Gastroesophageal sphincter (tissue), 4 donors: ENCODE results near the gene CENPT. TPM values are rescaled to one million over a fixed set of nuclear protein-coding genes. Genes with fewer than 3 reads are reported as not detected.

Experiments used
- ATAC-seq: fragments of 150-250 bp; one replicate; pipeline ENCODE4 v1.9.1; 2016; ENCODE audit warnings: mild to moderate bottlenecking, moderate library complexity
- H3K27ac ChIP-seq, 4 donors: fragments of 200-600 bp; sonication (generic) in 3 of 4; 1 replicate in 3 of 4; 2 replicates in 1 of 4; pipeline ENCODE4 v1.5.1; 2016 to 2019
- H3K27me3 ChIP-seq: fragments of 200-600 bp; sonication (generic); one replicate; pipeline ENCODE4 v1.5.1; 2019
- H3K36me3 ChIP-seq, 2 donors: fragments of 200-600 bp; sonication (generic); one replicate each; pipeline ENCODE4 v1.5.1; 2019; ENCODE audit warnings: control low read depth in 1 of 2
- H3K4me1 ChIP-seq, 3 donors: fragments of 200-600 bp; sonication (generic); 1 replicate in 2 of 3; 2 replicates in 1 of 3; pipeline ENCODE4 v1.5.1; 2016 to 2019; ENCODE audit warnings: control low read depth in 2 of 3
- H3K4me3 ChIP-seq, 2 donors: fragments of 200-600 bp; sonication (generic); one replicate each; pipeline ENCODE4 v1.5.1; 2019; ENCODE audit warnings: mild to moderate bottlenecking in 1 of 2, moderate library complexity in 1 of 2
- H3K9me3 ChIP-seq, 3 donors: fragments of 200-600 bp; sonication (generic); one replicate each; pipeline ENCODE4 v1.5.1; 2017 to 2019; ENCODE audit warnings: control low read depth in 2 of 3
- CTCF ChIP-seq, 4 experiments: fragments of 200-600 bp in 2 of 4; fragments of 450-650 bp in 2 of 4; sonication (generic) in 1 of 4; IDR thresholded peaks; one replicate each; pipeline ENCODE4 v1.5.1; 2017 to 2019; ENCODE audit warnings: antibody characterized with exemption in 4 of 4, mild to moderate bottlenecking in 2 of 4, moderate library complexity in 2 of 4
- EP300 ChIP-seq: sonication (generic); formaldehyde crosslinking; IDR thresholded peaks from one replicate; pipeline ENCODE4 v1.6.1; 2017; ENCODE audit warnings: antibody characterized with exemption, mild to moderate bottlenecking
- POLR2A ChIP-seq, 2 donors: fragments of 450-650 bp; IDR thresholded peaks; one replicate each; pipeline ENCODE4 v1.6.1; 2017; ENCODE audit warnings: antibody characterized with exemption in 2 of 2, mild to moderate bottlenecking in 2 of 2, moderate library complexity in 1 of 2
- POLR2AphosphoS5 ChIP-seq: sonication (generic); formaldehyde crosslinking; IDR thresholded peaks from one replicate; pipeline ENCODE4 v1.6.1; 2017; ENCODE audit warnings: antibody characterized with exemption
- WGBS, 2 donors: methylation state at CpG; one replicate each; pipeline ENCODE4 v1.1.5; 2018; ENCODE audit warnings: low coverage in 1 of 2; 5-methylcytosine and 5-hydroxymethylcytosine counted together
- total RNA-seq, 4 donors: library from RNA; depleted of rRNA; stranded (reverse); fragments of >200 nt; gene quantifications; one replicate each; pipeline ENCODE4 v1.1.0, GENCODE V29; 2016

CENPT gene
- total RNA-seq, 4 donors from 2014 or later = 15.4 to 44.2 (median 35.3) TPM

DNA sequence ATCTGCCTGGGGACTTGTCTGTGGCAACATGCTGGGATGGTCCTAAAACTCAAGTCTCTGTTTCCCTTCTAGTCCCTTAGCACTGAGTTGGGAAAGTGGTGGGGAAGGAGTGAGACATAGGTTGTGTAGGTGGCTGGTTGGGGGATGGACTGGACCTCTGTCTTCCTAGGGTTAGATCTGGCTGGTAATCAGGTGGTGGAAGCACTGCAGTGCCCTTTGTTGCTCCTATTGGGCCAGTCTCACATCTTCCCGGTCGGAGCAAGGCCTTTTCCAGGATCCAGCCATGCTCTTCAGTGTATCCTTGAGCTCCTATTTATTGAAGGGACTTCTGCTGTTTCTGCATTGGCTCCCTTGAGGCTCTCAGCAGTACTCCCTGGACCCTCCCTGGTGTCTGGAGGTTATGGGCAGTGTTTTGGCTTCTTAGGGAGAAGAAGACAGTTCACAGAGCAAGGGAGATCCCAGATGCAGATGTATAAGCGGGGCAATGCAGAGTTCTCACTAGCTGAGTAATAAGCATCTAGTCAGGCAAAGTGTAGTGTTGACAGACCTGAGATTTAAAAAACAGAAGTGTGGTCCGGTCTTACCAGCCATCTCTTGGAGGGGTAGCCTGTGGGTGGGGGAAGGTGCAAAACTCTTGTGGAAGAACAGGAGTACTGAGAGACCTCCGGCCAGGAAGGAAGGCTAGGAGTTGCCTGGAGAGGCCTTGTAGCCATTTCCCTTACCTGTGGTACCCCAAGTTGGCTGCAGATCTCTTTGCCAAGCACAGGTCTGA lies 2.0 kb downstream of the CENPT start:
- TF ChIP-seq POLR2A (IDR thresholded peaks at IDR 0.05) (no peak), POLR2AphosphoS5 (no peak), EP300 (no peak), CTCF (IDR thresholded peaks at IDR 0.05) (no peak)
- WGBS, 2 donors = 0 to 34% methylated on average over 1 to 4 of the region's 5 CpGs
- peak overlapping the region; percentile 74 to 97 for H3K4me3 ChIP-seq
- no peaks in the 10 kb centered on the region for H3K27me3 ChIP-seq
- ATAC-seq = no peak
- H3K27ac ChIP-seq = peak overlapping the region; percentile 11 to 100 (median 97)
- no peaks in the 10 kb centered on the region for H3K9me3 ChIP-seq
- H3K4me1 ChIP-seq = peaks cover 6 to 77% (median 39%) of the 10 kb centered on the region in 3 donors
- no peaks in the 10 kb centered on the region for H3K36me3 ChIP-seq

GRCh38 chr16:67844497-67844896 lies 3.0 kb downstream of the CENPT start:
- H3K4me1 ChIP-seq = peaks cover 6 to 68% (median 39%) of the 10 kb centered on the region in 3 donors
- H3K36me3 ChIP-seq = no peaks in the 10 kb centered on the region
- peak overlapping the region in 1 of 2 donors; percentile 84 for H3K4me3 ChIP-seq
- WGBS, 2 donors = 21 to 26% methylated on average over 2 to 4 of the region's 4 CpGs
- no peaks in the 10 kb centered on the region for H3K27me3 ChIP-seq
- no peaks in the 10 kb centered on the region for H3K9me3 ChIP-seq
- H3K27ac ChIP-seq = peak overlapping the region in 3 of 4 donors; percentile 99 to 100 (median 100)
- TF ChIP-seq POLR2A (IDR thresholded peaks at IDR 0.05) (no peak), CTCF (IDR thresholded peaks at IDR 0.05) (peak in 3 of 4 experiments; percentile 9 to 51 (median 44))
- ATAC-seq = no peak

- WGBS, 2 donors = 3% methylated on average over 6 of the region's 11 CpGs; no CpG with 5 or more reads in 1 of the 2 donors
- H3K4me3 ChIP-seq = peak overlapping the region; percentile 81 to 84
- no peak for ATAC-seq
- H3K27ac ChIP-seq = peak overlapping the region; percentile 1 to 100 (median 100)
- H3K9me3 ChIP-seq = no peaks in the 10 kb centered on the region
- peaks cover 6 to 57% (median 35%) of the 10 kb centered on the region in 3 donors for H3K4me1 ChIP-seq
- no peaks in the 10 kb centered on the region for H3K36me3 ChIP-seq
- H3K27me3 ChIP-seq = no peaks in the 10 kb centered on the region
- TF ChIP-seq CTCF (IDR thresholded peaks at IDR 0.05) (no peak), POLR2AphosphoS5 (peak; percentile 10)
These were observed 4.1 kb downstream of the CENPT start for GRCh38 chr16:67843343-67843765.

- Histone ChIP-seq H3K4me3 (peak overlapping the region; percentile 81 to 84), H3K4me1 (peaks cover 6 to 50% (median 28%) of the 10 kb centered on the region in 3 donors)
These were observed 4.8 kb downstream of the CENPT start for GRCh38 chr16:67842509-67843342.

More at GRCh38 chr16:67842509-67843342, 4.8 kb downstream of the CENPT start:
- Histone ChIP-seq H3K9me3 (no peaks in the 10 kb centered on the region), H3K27ac (peak overlapping the region; percentile 97 to 100 (median 100)), H3K27me3 (no peaks in the 10 kb centered on the region), H3K36me3 (no peaks in the 10 kb centered on the region)
- TF ChIP-seq POLR2A (IDR thresholded peaks at IDR 0.05) (no peak), CTCF (IDR thresholded peaks at IDR 0.05) (peak in 1 of 4 experiments; percentile 15)
- ATAC-seq = peak; percentile 23
- WGBS, 2 donors = 0% methylated on average over 5 of the region's 67 CpGs; no CpG with 5 or more reads in 1 of the 2 donors
